Loucy (cell line): ENCODE results near the gene ABCA6.

Experiments used
- H2AFZ ChIP-seq: fragments of 200-600 bp; sonication (generic); 2 replicates; pipeline ENCODE4 v1.6.0; 2016; ENCODE audit warnings: antibody characterized with exemption, mild to moderate bottlenecking, low read length, moderate library complexity
- H3F3A ChIP-seq: fragments of 200-600 bp; 2 replicates; pipeline ENCODE4 v1.6.0; 2016; ENCODE audit warnings: antibody characterized with exemption, low read depth, mild to moderate bottlenecking
- H3K27me3 ChIP-seq: fragments of 200-600 bp; sonication (generic); 2 replicates; pipeline ENCODE4 v1.6.1; 2014; ENCODE audit warnings: low read length, mild to moderate bottlenecking; ENCODE audit not compliant: insufficient read depth, poor library complexity, severe bottlenecking
- H3K36me3 ChIP-seq: fragments of 200-600 bp; sonication (generic); 2 replicates; pipeline ENCODE4 v1.6.1; 2016; ENCODE audit warnings: low read length; ENCODE audit not compliant: insufficient read depth
- H3K4me1 ChIP-seq: fragments of 200-600 bp; sonication (generic); 2 replicates; pipeline ENCODE4 v1.5.1; 2014; ENCODE audit warnings: low read length, mild to moderate bottlenecking; ENCODE audit not compliant: insufficient read depth, poor library complexity, severe bottlenecking
- H3K4me2 ChIP-seq: fragments of 200-600 bp; sonication (generic); 2 replicates; pipeline ENCODE4 v1.6.0; 2014; ENCODE audit warnings: antibody characterized with exemption, low read length, low read depth, mild to moderate bottlenecking; ENCODE audit not compliant: poor library complexity, severe bottlenecking
- H3K4me3 ChIP-seq: fragments of 200-600 bp; sonication (generic); 2 replicates; pipeline ENCODE4 v1.5.1; 2014; ENCODE audit warnings: low read length, mild to moderate bottlenecking, mixed read lengths; ENCODE audit not compliant: poor library complexity, severe bottlenecking
- H3K79me2 ChIP-seq: fragments of 200-600 bp; sonication (generic); 2 replicates; pipeline ENCODE4 v1.6.1; 2014; ENCODE audit warnings: low read length; ENCODE audit not compliant: insufficient read depth
- H3K9ac ChIP-seq: fragments of 200-600 bp; sonication (generic); 2 replicates; pipeline ENCODE4 v1.6.0; 2014; ENCODE audit warnings: mild to moderate bottlenecking, low read depth, low read length, moderate library complexity; ENCODE audit not compliant: poor library complexity, severe bottlenecking
- H3K9me2 ChIP-seq: fragments of 200-600 bp; sonication (generic); replicated peaks from 2 replicates; pipeline ENCODE4 v1.6.1; 2016; ENCODE audit warnings: low read depth, low read length, mixed read lengths
- H3K9me3 ChIP-seq: fragments of 200-600 bp; sonication (generic); 2 replicates; pipeline ENCODE4 v1.6.1; 2014; ENCODE audit warnings: mild to moderate bottlenecking, antibody characterized with exemption, low read length, low read depth; ENCODE audit not compliant: insufficient read depth
- H4K20me1 ChIP-seq: fragments of 200-600 bp; sonication (generic); 2 replicates; pipeline ENCODE4 v1.6.0; 2014; ENCODE audit warnings: antibody characterized with exemption, low read length, mild to moderate bottlenecking; ENCODE audit not compliant: insufficient read depth, poor library complexity, severe bottlenecking
- EZH2phosphoT487 ChIP-seq: fragments of 200-600 bp; IDR thresholded peaks from 2 replicates; pipeline ENCODE4 v1.6.1; 2018; ENCODE audit warnings: antibody characterized with exemption, mild to moderate bottlenecking, moderate library complexity, borderline replicate concordance
- TF ChIP-seq, protein P1 (sequence below): fragments of 200-600 bp; sonication (generic); conservative IDR thresholded peaks from 2 replicates; pipeline ENCODE4 v1.5.1; 2014; ENCODE audit warnings: mild to moderate bottlenecking, antibody characterized with exemption, low read length

ABCA6 gene

DNA sequence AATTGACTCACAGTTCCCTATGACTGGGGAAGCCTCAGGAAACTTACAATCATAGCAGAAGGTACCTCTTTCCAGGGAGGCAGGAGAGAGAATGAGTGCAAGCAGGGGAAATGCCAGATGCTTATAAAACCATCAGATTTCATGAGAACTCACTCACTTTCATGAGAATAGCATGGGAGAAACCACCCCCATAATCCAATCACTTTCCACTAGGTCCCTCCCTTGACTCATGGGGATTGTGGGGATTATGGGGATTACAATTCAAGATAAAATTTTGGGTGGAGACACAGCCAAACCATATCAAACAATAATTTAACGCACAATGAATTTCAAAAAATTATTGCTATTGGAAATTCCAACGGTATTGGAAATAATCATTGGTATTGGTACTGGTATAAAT, 96.0 kb downstream of the ABCA6 start:
- Histone ChIP-seq H3K9ac (no peak overlapping the region), H3K4me2 (no peak overlapping the region), H3K79me2 (no peaks in the 10 kb centered on the region), H3K4me1 (no peaks in the 10 kb centered on the region), H3F3A (no peaks in the 10 kb centered on the region), H3K36me3 (no peaks in the 10 kb centered on the region), H2AFZ (no peak overlapping the region), H3K27me3 (no peaks in the 10 kb centered on the region), H3K9me3 (no peaks in the 10 kb centered on the region), H3K9me2 (0 out of 2 replicates have a peak, but pooled peaks cover 3% of the 10 kb centered on the region), H4K20me1 (no peaks in the 10 kb centered on the region), H3K4me3 (no peak overlapping the region)
- no peak for TF ChIP-seq EZH2phosphoT487
- TF ChIP-seq, protein P1, sequence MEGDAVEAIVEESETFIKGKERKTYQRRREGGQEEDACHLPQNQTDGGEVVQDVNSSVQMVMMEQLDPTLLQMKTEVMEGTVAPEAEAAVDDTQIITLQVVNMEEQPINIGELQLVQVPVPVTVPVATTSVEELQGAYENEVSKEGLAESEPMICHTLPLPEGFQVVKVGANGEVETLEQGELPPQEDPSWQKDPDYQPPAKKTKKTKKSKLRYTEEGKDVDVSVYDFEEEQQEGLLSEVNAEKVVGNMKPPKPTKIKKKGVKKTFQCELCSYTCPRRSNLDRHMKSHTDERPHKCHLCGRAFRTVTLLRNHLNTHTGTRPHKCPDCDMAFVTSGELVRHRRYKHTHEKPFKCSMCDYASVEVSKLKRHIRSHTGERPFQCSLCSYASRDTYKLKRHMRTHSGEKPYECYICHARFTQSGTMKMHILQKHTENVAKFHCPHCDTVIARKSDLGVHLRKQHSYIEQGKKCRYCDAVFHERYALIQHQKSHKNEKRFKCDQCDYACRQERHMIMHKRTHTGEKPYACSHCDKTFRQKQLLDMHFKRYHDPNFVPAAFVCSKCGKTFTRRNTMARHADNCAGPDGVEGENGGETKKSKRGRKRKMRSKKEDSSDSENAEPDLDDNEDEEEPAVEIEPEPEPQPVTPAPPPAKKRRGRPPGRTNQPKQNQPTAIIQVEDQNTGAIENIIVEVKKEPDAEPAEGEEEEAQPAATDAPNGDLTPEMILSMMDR = no peak

DNA sequence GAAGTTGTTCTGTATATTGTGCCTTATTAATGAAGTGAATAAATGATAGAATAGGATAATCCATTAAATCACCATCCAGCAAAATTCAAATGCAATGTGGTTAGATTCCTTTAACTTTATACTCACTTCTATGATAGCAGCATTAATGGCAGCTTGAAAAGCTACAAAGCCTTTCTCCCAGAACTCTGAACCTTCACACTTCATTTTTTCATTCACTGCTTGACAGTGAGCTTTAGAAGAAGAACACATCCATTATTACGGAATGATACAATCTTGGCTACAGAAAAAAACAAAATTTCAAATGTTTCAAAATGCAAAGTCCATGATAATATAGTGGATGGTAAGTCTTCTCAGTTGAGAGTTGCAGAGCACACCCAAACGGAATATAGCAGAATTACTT, 97.3 kb downstream of the ABCA6 start:
- Histone ChIP-seq H3K4me2 (no peak overlapping the region), H3K79me2 (no peaks in the 10 kb centered on the region), H3K9me3 (no peaks in the 10 kb centered on the region), H3K27me3 (no peaks in the 10 kb centered on the region), H3K4me1 (no peaks in the 10 kb centered on the region), H3K4me3 (no peak overlapping the region), H3K36me3 (no peaks in the 10 kb centered on the region), H4K20me1 (no peaks in the 10 kb centered on the region), H3K9ac (no peak overlapping the region), H3F3A (no peaks in the 10 kb centered on the region), H2AFZ (no peak overlapping the region), H3K9me2 (0 out of 2 replicates have a peak, but pooled peaks cover 3% of the 10 kb centered on the region)
- TF ChIP-seq, protein P1 = no peak
- TF ChIP-seq EZH2phosphoT487 = no peak

DNA sequence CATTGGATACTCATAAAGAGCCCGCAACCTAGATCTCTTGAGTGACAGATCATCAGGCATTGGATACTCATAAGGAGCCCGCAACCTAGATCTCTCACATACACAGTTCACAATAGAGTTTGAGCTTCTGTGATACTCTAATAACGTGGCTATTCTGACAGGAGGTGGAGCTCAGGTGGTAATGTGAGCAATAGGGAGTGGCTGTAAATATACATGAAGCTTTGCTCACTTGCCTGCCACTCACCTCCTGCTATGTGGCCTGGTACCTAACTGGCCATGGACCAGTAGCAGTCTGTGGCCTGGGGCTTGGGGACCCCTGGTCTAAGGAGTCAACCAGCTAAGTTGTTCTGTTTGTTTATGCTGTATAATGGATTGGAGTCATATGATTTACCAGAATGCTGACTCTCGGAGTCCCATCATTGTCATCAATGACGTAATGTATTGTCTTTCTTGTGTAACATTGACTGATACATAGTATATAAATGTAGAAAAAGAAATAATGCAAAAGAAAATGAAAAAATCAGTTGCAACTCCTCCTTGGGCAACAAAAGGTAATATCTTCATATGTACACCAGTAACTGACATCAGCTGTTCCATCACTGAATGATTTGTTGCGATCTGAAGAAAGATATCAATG, 98.5 kb downstream of the ABCA6 start:
- Histone ChIP-seq H3F3A (no peaks in the 10 kb centered on the region), H3K4me3 (no peak overlapping the region), H3K4me1 (no peaks in the 10 kb centered on the region), H3K27me3 (no peaks in the 10 kb centered on the region), H3K9me3 (no peaks in the 10 kb centered on the region), H3K4me2 (no peak overlapping the region), H3K79me2 (no peaks in the 10 kb centered on the region), H3K9ac (no peak overlapping the region), H3K36me3 (no peaks in the 10 kb centered on the region), H2AFZ (no peak overlapping the region), H3K9me2 (0 out of 2 replicates have a peak, but pooled peaks cover 3% of the 10 kb centered on the region), H4K20me1 (no peaks in the 10 kb centered on the region)
- no peak for TF ChIP-seq EZH2phosphoT487
- TF ChIP-seq, protein P1 = no peak
